ENCODE results near the gene CDC16.
A peak's percentile ranks its signal among the peaks of the same experiment; 100 is the strongest.
"Not testable (repeated sequence)": the region's sequence is repeated elsewhere in the genome, so short reads cannot be mapped to it uniquely, and the experiment has no call there.

Gene CDC16, protein sequence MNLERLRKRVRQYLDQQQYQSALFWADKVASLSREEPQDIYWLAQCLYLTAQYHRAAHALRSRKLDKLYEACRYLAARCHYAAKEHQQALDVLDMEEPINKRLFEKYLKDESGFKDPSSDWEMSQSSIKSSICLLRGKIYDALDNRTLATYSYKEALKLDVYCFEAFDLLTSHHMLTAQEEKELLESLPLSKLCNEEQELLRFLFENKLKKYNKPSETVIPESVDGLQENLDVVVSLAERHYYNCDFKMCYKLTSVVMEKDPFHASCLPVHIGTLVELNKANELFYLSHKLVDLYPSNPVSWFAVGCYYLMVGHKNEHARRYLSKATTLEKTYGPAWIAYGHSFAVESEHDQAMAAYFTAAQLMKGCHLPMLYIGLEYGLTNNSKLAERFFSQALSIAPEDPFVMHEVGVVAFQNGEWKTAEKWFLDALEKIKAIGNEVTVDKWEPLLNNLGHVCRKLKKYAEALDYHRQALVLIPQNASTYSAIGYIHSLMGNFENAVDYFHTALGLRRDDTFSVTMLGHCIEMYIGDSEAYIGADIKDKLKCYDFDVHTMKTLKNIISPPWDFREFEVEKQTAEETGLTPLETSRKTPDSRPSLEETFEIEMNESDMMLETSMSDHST

DNA sequence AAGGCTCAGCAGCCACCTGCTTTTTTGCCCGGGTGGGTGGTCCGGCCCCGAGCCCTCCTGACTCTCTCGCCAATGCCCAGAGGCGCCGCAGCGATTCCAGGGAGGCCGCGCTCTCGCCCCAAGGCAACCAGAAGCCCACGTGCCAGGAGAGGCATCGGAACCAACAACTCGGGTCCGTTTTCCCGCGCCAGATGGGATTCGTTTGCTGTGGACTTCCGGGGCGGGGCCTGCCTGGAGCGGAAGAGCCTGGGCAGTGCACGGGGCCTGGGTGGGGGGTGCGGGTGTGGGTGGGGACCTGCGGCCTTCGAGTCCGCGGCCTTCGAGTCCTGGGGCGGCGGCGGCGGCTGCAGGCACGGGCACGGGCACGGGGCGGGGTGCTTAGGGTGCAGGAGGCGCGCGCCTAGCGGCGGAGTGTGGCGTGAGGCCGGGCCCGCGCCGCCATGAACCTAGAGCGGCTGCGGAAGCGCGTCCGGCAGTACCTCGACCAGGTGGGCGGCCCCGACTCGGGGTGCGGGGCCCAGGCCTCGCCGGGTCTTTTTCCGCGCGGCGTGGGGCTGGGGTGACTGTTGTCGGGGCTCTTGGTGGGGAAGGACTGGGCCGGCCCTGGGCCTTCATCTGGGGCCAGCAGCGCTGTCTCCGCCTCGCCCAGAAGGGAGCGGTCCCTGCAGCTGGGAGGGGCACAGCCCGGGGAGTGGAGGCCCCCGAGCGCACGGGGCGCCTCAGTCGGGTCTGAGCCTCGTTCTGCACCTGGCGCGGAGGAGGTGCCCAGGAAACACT lies at the start of gene CDC16:
CDC16 (plus strand) TSS at position 253 of the 777 bp plus-strand sequence; CDS start at position 441, 188 bp downstream.
- peak; percentile 86 for DNase-seq
- H3K9me3 Mint-ChIP-seq = peaks cover 10% of the 10 kb centered on the region
- no peak within 1 kb of the TSS for H3K27ac Mint-ChIP-seq
- H3K36me3 Mint-ChIP-seq (ENCODE audit: low read depth) = peaks cover 28% of the 10 kb centered on the region
- peaks cover 27% of the 10 kb centered on the region for H3K4me1 Mint-ChIP-seq
- TF ChIP-seq, protein P1, sequence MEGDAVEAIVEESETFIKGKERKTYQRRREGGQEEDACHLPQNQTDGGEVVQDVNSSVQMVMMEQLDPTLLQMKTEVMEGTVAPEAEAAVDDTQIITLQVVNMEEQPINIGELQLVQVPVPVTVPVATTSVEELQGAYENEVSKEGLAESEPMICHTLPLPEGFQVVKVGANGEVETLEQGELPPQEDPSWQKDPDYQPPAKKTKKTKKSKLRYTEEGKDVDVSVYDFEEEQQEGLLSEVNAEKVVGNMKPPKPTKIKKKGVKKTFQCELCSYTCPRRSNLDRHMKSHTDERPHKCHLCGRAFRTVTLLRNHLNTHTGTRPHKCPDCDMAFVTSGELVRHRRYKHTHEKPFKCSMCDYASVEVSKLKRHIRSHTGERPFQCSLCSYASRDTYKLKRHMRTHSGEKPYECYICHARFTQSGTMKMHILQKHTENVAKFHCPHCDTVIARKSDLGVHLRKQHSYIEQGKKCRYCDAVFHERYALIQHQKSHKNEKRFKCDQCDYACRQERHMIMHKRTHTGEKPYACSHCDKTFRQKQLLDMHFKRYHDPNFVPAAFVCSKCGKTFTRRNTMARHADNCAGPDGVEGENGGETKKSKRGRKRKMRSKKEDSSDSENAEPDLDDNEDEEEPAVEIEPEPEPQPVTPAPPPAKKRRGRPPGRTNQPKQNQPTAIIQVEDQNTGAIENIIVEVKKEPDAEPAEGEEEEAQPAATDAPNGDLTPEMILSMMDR (IDR thresholded peaks at IDR 0.05) = no peak
- H3K4me3 Mint-ChIP-seq = peak within 1 kb of the TSS; percentile 94
- H3K27me3 Mint-ChIP-seq (ENCODE audit: low read depth, poor library complexity) = peaks cover 33% of the 10 kb centered on the region

DNA sequence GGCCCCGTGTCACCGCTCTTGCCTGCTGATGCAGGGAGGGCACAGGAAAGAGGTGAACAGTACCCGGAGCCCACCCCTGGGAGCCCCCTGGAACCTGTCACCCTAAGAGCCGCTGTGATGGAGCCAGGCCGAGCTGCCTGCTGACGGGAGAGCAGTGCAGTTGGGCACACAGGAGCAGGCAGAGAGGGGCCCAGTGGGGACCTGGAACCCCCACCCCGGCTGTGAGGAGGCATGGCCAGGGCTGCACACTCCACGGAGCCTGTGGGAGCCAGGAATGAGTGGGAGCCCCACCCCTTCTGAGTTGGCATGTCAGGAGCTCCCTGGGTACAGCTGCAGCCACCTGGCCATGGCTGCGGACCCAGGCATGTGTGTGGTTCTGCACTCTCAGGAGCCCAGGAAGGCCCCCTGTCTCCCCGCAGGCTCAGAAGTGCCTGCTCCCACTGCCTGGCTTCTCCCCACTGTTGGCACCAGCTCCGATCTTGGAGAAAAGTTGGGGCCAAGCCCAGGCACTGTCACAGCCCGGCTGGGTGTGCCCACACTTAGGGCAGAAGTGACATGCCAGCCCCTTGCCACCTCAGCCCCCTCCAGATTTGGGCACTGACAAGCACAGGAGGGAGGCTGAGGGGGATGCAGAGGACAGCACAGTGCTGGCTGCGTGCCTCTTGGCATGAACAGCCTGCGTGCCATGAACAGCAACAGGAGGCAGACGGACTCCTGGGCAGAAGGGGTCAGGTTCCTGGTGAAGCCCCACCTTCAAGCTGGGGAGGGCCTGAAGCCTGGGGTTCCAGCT lies 49.3 kb upstream of the CDC16 start:
- Mint-ChIP-seq H3K27me3 (ENCODE audit: low read depth, poor library complexity) (peaks cover 24% of the 10 kb centered on the region), H3K27ac (no peak overlapping the region), H3K4me1 (peaks cover 20% of the 10 kb centered on the region), H3K36me3 (ENCODE audit: low read depth) (no peaks in the 10 kb centered on the region), H3K9me3 (peaks cover 10% of the 10 kb centered on the region), H3K4me3 (no peak overlapping the region)
- TF ChIP-seq, protein P1 (IDR thresholded peaks at IDR 0.05) = no peak
- DNase-seq = no peak

DNA sequence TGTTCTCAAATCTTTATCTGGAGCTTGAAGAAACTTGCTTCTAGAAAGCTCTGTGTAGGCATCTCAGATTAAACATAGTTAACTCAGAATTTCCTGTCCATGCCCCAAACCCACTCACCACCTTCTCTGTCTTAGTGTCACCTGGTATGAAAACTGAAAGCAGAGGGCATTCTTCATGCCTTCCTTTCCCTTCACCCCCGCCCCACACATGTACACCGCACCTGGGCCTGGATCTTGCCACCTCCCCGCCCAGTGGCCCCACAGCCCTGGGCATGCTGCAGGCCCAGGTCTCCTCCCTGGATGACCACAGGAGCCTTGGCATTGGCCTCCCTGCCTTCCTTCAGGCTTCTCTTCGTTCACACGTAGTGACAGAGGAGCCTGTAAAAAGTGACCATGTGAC lies 39.8 kb upstream of the CDC16 start:
- H3K27me3 Mint-ChIP-seq (ENCODE audit: low read depth, poor library complexity) = peaks cover 18% of the 10 kb centered on the region
- H3K9me3 Mint-ChIP-seq = peaks cover 16% of the 10 kb centered on the region
- no peak for DNase-seq
- TF ChIP-seq, protein P1 (IDR thresholded peaks at IDR 0.05) = no peak
- no peaks in the 10 kb centered on the region for H3K4me1 Mint-ChIP-seq
- no peak overlapping the region for H3K4me3 Mint-ChIP-seq
- H3K36me3 Mint-ChIP-seq (ENCODE audit: low read depth) = no peaks in the 10 kb centered on the region
- no peak overlapping the region for H3K27ac Mint-ChIP-seq

DNA sequence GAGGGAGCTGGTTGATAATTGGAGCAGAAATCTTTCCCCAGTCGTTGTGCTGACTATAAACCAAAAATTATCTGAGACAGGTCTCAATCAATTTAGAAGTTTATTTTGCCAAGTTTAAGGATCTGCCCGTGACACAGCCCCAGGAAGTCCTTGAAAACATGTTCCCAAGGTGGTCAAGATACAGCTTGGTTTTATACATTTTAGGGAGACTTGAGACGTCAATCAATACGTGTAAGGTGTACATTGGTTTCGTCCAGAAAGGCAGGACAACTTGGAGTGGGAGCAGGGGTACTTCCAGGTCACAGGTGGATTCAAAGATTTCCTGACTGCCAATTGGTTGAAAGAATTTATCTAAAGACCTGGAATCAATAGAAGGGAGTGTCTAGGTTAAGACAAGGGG lies 38.1 kb upstream of the CDC16 start:
- Mint-ChIP-seq H3K27ac (peak overlapping the region; percentile 46), H3K9me3 (peaks cover 22% of the 10 kb centered on the region), H3K27me3 (ENCODE audit: low read depth, poor library complexity) (peaks cover 13% of the 10 kb centered on the region), H3K4me3 (no peak overlapping the region), H3K4me1 (peaks cover 14% of the 10 kb centered on the region), H3K36me3 (ENCODE audit: low read depth) (no peaks in the 10 kb centered on the region)
- TF ChIP-seq, protein P1 (IDR thresholded peaks at IDR 0.05) = no peak
- no peak for DNase-seq

DNA sequence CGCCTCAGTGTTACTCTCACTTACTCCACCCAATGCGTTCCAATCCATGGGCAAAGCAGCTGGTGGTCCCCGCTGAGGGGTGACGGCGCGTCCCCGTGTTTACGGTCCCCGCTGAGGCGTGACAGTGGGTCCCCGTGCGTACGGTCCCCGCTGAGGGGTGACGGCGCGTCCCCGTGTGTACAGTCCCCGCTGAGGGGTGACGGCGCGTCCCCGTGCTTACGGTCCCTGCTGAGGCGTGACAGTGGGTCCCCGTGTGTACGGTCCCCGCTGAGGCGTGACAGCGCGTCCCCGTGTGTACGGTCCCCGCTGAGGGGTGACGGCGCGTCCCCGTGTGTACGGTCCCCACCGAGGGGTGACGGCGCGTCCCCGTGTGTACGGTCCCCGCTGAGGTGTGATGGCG lies 36.1 kb upstream of the CDC16 start:
- peaks cover 14% of the 10 kb centered on the region for H3K4me1 Mint-ChIP-seq
- peaks cover 19% of the 10 kb centered on the region for H3K9me3 Mint-ChIP-seq
- DNase-seq = no peak
- H3K27me3 Mint-ChIP-seq (ENCODE audit: low read depth, poor library complexity) = peaks cover 9% of the 10 kb centered on the region
- no peak overlapping the region for H3K4me3 Mint-ChIP-seq
- H3K27ac Mint-ChIP-seq = no peak overlapping the region
- no peaks in the 10 kb centered on the region for H3K36me3 Mint-ChIP-seq (ENCODE audit: low read depth)
- TF ChIP-seq, protein P1 (IDR thresholded peaks at IDR 0.05) = no peak

DNA sequence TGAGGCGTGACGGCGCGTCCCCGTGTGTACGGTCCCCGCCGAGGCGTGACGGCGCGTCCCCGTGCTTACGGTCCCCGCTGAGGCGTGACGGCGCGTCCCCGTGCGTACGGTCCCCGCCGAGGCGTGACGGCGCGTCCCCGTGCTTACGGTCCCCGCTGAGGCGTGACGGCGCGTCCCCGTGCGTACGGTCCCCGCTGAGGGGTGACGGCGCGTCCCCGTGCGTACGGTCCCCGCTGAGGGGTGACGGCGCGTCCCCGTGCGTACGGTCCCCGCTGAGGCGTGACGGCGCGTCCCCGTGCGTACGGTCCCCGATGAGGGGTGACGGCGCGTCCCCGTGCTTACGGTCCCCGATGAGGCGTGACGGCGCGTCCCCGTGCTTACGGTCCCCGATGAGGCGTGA lies 35.2 kb upstream of the CDC16 start:
- not testable (repeated sequence) for H3K4me3 Mint-ChIP-seq; H3K27ac Mint-ChIP-seq; H3K36me3 Mint-ChIP-seq (ENCODE audit: low read depth); DNase-seq
- Mint-ChIP-seq H3K9me3 (peaks cover 17% of the 10 kb centered on the region), H3K4me1 (peaks cover 14% of the 10 kb centered on the region), H3K27me3 (ENCODE audit: low read depth, poor library complexity) (peaks cover 13% of the 10 kb centered on the region)
